HG03280 (cell line): ENCODE measurements around the gene CENPK.
"Not testable (repeated sequence)": the region's sequence is repeated elsewhere in the genome, so short reads cannot be mapped to it uniquely, and the experiment has no call there.

Experiments
- ATAC-seq: cut with Tn5 transposase; IDR thresholded peaks from one replicate; pipeline ENCODE4 v1.9.1; 2021; ENCODE audit warnings: mild to moderate bottlenecking, moderate library complexity; ENCODE audit not compliant: unreplicated experiment

CENPK gene

DNA sequence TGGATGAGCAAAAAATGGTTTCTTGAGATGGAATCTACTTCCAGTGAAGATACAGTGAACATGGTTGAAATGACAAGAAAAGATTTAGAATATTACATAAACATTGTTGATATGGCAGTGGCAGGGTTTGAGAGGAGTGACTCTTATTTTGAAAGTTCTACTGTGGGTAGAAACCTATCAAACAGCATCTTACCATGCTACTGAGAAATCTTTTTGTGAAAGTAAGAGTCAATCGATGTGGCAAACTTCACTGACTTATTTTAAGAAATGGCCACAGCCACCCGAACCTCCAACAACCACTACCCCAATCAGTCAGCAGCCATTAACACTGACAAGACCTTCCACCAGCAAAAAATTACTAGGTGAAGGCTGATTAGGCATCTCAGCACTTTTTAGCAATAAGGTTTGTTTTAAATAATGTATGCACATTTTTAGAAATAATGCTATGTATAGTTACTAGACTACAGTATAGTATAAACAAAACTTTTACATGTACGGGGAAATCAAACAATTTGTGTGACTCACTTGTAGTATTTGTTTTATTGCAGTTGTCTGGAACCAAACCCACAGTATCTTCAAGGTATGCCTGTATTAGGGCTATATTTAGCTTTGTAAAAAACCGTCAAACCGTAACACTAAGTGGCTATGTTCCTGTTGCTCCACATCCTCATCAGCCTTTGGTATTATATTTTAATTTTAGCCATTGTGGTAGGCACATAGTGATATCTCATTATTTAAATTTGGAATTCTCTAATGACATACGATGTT, 50.6 kb downstream of the CENPK start:
- ATAC-seq: no peak

DNA sequence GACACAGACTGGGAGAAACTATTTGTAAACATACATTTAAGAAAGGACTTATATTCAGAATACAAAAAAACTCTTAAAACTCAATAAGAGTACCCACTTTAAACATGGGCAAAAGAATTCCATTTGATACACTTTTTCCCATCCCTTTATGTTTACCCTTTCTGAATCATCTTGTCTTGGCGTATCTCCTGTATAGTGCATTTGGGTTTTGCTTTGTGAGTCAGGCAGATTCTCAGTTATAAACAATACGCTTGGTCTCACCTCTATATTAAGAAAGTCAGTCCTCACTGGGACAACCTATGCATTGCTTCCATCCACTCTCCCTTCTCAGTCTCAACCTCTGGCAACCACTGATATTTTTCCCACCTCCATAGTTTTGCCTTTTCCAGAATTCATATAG, 54.0 kb downstream of the CENPK start:
- ATAC-seq: no peak

DNA sequence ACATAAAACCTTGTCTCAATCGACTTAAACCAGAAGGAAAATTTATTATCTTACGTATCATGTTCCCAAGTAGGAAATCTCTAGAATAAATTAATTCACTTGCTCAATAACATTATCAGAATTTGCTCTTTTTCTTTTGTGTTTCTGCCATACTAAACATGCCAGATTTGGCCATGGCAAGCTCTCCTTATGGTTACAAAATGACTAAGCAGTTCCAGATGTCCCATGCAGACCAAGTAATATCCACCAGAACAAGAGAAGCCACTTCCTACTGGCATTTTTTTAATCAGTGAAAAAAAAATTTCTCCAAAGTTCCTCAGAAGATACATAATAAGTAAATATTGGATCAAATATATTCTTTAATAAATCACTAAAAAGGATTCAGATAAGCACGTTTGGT, 56.0 kb downstream of the CENPK start:
- ATAC-seq: no peak

DNA sequence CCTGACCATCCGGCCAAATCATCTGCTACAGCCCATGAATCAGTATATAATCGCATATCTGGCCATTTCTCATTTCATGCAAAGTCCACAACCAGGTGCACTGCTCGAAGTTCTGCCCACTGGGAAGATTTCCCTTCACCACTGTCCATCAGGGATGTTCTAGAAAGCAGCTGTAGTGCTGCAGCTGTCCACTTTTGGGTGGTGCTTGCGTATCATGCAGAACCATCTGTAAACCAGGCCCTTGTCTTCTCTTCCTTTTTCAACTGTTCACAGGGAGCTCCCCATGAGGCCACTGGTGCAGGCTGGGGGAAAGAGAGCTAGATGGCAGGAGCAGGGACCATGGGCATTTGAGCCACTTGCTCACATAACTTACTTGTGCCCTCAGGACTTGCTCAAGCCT, 73.8 kb downstream of the CENPK start:
- no peak for ATAC-seq

DNA sequence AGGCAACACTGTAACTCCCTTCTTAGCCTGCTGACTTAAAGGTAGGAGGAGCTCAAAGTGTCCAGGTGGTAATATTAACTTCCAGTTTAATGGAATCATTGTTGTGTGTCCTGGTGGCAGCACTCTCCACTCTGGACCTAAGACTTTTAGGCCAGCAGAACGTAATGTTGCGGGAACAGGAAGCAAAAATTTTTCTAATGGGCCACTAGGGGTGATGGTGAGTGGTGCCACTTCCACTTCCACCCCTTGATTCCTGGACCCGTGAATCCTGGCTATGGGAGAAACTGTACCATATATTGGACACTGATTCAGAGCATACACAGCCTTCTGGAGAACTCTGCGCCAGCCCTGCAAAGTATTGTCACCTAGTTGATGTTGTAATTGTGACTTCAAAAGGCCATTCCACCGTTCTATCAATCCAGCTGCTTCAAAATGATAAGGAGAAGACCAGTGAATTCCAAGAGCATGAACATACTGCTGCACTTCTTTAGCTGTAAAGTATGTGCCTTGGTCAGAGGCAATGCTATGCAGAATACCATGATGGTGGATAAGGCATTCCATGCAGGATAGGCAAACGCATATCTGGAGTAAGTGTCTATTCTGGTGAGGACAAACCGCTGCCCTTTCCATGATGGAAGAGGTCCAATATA, 74.8 kb downstream of the CENPK start:
- not testable (repeated sequence) for ATAC-seq

DNA sequence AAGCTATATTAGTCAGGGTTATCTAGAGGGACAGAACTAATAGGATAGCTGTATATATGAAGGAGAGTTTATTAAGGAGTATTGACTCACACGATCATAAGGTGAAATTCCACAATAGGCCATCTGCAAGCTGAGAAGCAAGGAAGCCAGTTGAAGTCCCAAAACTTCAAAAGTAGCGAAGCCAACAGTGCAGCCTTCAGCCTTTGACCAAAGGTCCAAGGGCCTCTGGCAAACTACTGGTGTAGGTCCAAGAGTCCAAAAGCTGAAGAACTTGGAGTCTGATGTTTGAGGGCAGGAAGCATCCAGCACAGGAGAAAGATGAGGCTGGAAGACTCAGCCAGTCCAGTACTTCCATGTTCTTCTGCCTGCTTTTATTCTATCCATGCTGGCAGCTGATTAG, 76.2 kb downstream of the CENPK start:
- ATAC-seq: not testable (repeated sequence)

DNA sequence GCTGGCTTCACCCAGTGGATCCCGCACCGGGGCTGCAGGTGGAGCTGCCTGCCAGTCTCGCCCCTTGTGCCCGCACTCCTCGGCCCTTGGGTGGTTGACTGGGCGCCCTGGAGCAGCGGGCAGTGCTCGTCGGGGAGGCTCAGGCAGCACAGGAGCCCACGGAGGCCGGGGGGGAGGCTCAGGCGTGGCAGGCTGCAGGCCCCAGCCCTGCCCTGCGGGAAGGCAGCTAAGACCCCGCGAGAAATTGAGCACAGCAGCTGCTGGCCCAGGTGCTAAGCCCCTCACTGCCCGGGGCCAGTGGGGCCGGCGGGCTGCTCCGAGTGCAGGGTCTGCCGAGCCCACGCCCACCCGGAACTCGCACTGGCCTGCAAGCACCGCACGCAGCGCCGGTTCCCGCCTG, 77.6 kb downstream of the CENPK start:
- ATAC-seq: no peak

DNA sequence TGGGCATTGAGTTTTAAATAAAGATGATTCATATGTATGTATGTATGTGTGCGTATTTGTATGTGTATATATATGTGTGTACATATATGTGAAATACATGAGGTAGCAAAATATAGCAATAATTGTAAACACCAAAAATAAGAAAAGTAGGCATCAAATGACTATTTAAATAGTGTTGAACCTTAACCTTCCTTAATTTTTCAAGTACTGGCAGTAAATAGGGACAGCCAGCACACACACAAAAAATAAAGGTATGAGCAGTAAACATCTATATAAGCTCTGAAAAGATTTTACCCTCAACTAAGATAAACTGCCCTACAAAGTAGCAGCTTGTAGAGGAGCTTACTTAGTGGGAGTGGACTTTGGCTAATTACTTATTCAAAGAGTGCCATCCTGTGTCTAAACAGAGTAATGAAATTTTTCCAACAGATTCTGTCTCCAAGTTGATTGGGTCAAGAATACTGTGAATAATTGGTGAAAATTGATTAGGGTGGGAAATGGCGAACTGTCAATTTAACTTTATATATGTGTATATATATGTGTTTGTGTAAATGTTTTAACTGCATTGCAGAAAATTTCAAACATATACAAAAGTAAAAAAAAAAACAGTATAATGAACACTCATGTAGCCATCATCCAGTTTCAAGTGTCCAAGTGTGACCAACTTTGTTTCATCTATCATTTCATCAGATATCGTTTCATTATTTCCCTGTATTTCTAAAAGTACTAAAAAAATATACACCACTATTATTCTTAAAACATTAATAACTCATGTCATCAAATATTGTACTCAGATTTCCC, 79.2 kb downstream of the CENPK start:
- peak; percentile 50 for ATAC-seq

DNA sequence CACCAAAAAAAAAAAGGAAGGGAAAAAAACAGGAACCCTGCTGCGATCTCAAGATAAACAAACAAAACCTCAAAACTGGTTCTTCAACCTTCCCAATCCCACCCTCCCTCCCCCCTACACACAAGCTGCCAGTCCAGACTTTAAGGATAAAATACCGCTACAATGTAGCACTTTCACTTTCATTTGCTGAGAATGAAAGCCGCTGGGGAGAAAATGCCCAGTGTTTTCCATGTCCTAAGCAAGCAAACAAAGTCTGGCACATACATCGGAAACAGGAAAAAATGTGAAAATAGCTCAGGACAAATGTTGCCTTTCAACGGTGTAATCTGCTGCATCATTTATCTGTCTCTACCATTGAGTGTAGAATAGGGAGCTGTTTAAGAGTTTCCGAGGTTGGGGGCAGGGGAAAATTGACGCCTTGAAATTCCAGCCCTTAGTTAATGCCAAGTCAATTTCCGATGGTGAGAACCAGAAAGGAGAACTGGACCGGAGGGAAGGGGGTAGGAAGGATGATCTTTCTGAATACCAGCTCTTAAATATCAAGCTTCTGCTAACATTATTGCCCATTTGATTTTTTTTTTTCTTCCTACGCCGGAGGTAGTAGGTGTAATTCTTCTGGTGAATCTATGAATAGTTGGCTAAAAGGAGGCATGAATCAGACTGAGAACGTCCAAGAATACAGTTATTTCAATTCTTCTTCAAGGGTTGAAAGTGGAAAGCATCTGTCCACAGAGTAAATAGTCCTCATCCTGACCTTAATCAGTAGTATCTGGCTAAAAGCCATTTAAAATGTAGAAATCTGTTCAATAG, 80.0 kb downstream of the CENPK start:
- no peak for ATAC-seq

DNA sequence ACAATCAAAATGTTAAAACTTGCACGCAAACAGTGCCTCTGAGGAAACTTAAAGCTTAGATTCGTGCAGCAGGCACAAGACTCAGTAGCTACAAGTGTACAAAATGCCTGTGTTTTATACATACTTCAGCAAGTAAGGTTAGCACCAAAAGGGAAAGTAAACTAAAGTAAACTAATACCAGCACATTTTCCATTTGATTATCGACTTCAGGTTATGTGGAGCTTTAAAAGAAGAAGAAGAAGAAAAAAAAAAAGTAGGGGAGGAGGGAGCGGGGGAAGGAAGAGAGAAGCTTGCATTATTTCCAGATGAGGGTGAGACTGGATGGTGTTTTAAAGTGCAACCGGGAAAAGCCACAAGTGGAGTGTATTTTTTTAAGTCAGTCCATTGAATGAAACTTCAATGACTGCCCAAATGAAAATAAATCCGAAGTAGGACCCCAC, 80.7 kb downstream of the CENPK start:
- ATAC-seq: peak; percentile 6

DNA sequence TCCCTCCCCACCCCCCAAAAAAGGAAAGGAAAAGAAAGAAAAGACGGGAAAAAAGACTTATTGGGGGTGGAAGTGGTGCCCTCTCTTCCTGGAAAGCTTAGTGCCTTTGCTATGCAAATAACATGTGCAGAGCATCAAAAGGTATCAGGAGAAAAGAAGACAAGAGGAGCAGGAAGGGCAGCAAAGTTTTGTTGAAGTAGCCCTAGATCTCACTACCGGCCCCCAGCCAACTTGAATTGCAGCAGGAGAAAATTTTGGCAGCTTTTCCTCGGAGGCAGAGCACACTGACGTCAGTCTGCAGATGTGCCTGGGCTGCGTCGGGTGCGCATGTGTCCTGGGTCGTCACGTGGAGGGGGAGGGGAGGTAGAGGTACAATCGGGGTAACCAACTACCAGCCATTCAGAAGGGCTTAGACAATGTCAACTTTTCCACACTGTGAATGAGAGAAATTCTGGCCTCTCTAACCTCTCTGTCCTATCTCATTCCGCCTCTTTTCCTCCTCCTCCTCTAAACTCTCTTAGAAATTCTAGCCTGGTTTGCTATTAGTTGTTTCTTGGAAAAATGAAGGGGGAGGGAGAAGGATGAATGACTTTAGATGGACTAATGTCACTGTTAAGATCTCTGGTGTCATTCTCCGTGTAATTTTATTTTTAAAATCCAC, 81.2 kb downstream of the CENPK start, which contains the start of gene ADAMTS6:
ADAMTS6 (minus strand) TSS at position 286 of the 661 bp plus-strand sequence. CDS start 8,247 bp downstream, outside the sequence.
- ATAC-seq: peak; percentile 85

DNA sequence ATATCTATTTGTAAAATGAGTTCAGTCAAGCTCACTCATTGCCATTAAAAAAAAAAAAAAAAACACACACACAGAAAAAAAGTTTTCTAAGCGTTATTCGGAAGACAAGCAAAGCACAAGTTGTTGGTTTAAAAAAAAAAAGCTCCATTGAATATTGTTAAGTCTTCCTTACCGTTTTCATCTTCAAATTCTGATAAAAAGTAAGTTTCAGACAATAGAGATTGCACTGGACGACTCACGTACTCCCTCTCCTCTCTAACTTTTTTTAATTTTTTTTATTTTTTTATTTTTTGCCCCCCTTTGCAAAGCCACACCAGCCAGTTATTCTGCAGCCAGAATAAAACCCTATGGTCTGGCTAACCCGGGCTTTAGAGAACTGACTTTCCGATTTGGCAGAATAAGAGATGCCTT, 81.8 kb downstream of the CENPK start:
- peak; percentile 12 for ATAC-seq

DNA sequence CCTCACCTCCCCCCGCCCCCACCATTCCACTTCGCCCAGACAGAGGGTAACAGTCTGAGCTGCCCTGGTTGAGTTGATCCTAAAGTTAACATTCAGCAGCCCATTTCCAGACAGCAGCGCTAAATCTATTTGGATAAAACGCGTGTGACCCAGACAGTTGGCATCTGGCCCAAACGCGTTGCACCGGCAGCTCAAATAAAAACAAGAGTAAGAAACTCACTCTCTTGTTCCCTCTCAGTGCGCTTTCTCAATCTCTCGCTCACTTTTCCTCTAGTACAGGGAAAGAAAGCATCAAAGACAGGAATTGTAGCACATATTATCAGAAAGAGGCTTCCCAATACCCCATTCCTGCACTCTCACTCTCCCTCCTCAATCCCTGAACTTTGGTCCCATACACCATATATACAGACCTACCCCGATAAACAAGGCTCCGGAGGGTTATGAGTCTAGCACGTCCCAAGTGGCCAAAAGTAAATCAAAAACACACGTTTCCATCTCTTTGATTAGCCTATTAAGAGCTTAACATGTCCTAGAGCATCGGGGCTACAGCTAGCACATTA, 82.6 kb downstream of the CENPK start:
- no peak for ATAC-seq

DNA sequence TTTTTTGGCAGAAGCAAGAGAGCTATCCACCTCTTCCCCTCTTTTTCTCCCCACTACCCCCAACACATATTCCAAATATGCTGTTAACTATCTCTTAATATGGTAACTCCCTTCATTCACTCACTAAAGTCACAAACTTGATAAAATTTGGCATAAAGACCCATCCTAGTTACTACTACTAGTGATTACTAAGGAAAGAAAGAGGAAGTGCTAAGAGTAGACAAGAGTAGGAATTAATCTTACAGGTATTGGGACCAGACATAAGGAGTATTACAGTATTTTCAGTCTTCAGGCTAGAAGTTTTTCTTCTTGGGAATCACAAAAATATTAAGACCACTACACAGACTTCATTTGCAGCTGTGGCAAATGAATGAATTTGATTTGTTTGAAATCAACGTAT, 83.4 kb downstream of the CENPK start:
- ATAC-seq: no peak

DNA sequence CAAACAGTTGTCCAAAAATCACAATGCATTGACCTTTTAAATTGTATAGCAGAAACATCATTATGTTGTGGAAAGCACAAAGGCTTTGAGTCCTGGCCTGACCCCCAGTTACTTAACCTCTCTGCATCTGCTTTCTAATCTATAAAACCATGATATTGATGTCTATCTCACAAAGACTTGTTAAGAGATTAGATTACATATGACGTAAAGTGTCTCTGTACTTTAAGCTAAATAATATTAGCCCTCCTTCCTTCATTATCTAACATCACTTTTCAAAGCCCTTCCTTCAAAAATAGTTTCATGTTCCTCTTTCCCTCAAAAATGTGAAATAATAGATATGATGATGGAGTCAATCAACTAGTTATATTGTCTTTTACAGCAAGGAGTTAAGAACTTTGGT, 84.6 kb downstream of the CENPK start:
- no peak for ATAC-seq

DNA sequence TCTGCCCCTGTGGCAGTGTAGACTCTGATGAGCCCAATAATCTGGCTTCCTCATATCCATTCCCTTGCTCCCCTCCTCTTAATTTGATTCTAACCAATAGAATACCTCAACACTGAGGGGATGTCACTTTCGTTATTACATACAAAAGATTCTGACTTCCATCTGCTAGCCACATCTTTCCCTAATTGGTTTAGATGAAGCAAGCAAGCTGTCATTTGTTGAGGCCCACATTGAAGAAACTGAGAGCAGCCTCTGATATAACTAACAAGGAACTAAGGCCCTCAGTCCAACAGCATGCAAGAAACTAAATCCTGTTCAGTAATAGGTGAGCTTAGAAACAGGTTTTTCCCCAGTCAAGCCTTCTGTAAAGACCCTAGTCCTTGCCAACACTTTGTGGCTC, 87.1 kb downstream of the CENPK start:
- no peak for ATAC-seq

DNA sequence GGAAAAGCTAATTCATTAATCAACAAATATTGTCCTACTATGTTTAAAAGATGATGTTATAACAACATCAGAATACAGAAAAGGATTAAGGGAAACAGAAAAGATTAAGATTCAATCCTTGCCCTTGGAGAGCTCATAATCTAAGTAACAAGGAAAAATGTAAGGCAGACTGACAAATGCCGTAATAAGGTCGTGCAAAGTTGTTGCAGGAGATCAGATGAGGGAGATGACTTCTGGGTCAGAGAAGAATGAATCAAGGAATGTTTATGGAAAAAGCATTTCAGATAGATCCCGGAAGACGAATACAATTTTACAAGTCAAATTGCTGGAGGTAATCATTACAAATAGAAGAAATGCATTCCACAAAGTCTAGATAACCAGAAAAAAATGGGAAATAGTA, 87.6 kb downstream of the CENPK start:
- ATAC-seq: no peak

DNA sequence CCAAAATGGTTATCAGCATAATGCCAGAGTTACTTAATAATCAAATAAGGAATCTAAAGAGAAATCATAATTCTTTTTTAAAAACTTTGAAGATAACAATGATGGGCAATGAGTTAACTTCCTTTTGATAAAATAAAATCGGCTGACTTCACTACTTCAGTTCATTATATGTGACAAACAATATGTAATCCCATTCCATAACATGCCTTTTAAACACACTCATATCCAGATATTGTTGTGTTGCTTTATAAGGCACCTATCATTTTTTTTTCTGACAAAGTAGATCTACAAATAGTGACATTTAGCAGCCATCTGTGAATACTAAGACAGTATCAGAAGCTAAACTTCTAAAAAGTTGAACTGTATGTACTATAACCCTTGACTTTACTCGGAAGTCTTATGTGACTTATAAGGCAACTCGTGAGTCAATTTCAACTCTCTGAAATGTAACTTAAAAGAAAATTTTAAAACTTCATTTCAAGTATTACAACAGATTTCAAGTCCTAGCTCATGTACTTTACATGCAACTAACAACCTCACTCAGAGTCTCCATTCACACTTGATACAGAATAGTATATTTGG, 88.7 kb downstream of the CENPK start:
- ATAC-seq: no peak

DNA sequence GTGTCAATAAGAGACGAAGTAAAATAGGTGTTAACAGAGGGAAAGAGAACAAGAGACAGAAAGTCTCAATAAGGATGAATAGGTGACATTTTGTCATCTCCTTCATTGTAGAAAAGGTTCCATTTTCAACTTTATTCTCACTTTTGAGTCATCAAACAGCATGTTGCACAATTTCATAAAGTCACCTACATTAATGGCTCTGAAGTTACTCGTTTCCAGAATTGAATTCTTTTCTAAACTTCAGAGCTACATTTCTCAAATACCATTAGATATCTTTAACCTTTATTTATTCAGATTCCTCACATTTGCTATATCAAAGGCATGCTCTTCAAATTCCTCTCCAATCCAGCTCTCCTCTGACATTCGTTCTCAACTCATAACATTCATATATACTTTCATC, 94.3 kb downstream of the CENPK start:
- no peak for ATAC-seq
